GM12864 (cell line): ENCODE measurements around the gene WDR7.

Source experiments
- DNase-seq: peaks from one replicate; pipeline ENCODE4 v3.0.0-alpha.2; 2011; ENCODE audit warnings: low read depth
- H3K4me3 ChIP-seq: 2 replicates; pipeline ENCODE4 v1.5.1; 2011; ENCODE audit warnings: mild to moderate bottlenecking, low read depth, low read length, control low read depth
- TF ChIP-seq, protein P1 (sequence below): IDR thresholded peaks from 2 replicates; pipeline ENCODE4 v1.5.1; 2011; ENCODE audit warnings: low read depth, mild to moderate bottlenecking, moderate library complexity, low read length, control low read depth, inconsistent platforms; ENCODE audit errors: missing control alignments

Gene WDR7

GRCh38 chr18:56637176-56637575 lies 14.0 kb upstream of the WDR7 start:
- peak overlapping the region; percentile 80 for H3K4me3 ChIP-seq
- TF ChIP-seq, protein P1, sequence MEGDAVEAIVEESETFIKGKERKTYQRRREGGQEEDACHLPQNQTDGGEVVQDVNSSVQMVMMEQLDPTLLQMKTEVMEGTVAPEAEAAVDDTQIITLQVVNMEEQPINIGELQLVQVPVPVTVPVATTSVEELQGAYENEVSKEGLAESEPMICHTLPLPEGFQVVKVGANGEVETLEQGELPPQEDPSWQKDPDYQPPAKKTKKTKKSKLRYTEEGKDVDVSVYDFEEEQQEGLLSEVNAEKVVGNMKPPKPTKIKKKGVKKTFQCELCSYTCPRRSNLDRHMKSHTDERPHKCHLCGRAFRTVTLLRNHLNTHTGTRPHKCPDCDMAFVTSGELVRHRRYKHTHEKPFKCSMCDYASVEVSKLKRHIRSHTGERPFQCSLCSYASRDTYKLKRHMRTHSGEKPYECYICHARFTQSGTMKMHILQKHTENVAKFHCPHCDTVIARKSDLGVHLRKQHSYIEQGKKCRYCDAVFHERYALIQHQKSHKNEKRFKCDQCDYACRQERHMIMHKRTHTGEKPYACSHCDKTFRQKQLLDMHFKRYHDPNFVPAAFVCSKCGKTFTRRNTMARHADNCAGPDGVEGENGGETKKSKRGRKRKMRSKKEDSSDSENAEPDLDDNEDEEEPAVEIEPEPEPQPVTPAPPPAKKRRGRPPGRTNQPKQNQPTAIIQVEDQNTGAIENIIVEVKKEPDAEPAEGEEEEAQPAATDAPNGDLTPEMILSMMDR: no peak
- no peak for DNase-seq

DNA sequence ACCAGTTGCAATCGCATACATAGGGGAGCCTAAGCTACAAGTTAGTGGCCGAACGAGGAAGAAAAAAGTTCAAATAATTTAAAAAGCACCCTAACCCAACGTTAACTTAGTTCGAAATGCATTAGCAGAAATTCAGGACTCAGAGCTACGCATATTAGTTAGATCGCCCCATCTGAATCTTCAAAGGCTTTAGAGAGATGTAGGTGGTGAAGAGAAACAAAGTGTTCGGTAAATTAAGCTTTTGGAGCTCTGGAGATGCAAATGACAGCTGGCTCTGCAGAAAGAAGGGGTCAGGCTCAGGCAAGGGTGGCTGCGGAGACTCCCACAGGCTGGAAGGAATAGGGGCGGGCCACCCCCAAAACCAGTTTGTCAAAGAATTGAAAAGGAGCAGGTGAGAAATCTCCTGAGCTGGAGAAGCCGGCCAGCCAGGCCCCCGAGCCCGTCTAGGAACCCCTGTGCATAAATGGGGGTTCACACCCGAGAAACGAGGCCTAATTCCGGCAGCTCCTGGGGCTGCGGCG lies 13.4 kb upstream of the WDR7 start:
- H3K4me3 ChIP-seq: peak overlapping the region; percentile 80
- TF ChIP-seq, protein P1: no peak
- no peak for DNase-seq

DNA sequence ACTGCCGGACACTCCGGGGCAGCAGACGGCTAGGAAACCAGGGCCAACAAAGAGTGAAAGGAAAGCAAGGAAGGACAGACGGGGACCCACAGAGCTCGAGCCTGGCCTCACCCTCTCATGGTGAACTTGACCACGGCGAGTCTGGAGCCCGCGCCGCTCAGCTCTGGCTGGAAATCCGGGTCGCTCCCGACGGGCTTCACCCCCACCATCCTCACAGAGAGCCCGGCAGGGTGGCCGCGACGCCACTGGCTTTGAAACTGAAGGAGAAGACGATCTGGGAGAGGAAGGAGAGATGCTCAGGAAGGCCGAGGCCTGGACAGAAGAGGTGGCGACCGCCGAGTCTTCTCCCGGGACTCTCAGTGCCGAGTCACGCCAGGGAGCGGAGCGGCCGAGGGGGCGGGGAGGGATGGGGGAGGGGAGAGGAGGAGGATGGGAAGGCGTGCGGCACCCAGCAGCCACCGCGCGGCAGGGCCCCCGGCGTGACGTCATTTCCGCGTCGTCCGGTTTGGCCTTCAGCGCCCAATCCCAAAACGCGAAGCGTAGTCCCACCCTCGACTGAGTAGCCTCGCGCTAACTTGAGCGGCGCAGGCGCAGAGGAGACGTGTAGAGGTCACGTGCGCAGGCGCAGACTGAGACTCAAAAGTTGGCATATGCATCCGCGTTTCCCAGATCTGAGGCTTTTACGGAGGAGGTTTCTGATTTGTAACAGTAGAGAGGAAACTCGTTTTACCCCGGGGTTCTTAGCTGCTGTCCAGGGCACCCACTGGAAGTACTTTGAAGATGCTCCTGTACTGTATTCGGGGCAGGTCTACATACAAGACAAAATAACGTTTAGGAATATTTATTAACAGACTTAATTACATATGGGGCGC lies 12.7 kb upstream of the WDR7 start, which contains the start of gene TXNL1:
Gene TXNL1 (minus strand): TSS at position 361 of the 872 bp plus-strand sequence. CDS start 152 bp downstream, at position 209.
- TF ChIP-seq, protein P1: no peak
- peak within 1 kb of the TSS; percentile 80 for H3K4me3 ChIP-seq
- DNase-seq: peak; percentile 95

- H3K4me3 ChIP-seq: peak overlapping the region; percentile 60
- no peak for DNase-seq
- TF ChIP-seq, protein P1: no peak
Observed at GRCh38 chr18:56639104-56639381, 12.1 kb upstream of the WDR7 start.

DNA sequence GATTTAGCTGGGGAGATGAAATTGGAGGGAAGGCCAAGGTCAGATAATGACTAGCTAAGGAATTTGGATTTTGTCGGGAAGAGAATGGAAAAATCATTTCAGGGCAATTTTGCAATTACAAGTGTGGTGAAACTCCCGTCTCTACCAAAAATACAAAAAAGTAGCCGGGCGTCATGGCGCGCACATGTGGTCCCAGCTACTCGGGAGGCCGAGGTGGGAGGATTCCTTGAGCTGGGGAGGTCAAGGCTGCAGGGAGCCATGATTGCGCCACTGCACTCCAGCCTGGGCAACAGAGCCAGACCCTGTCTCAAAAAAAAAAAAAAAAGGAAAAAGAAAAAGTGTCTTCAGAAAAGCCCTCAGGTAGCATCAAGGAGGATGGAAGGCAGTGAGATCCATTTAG lies 11.6 kb upstream of the WDR7 start:
- DNase-seq: no peak
- TF ChIP-seq, protein P1: no peak
- H3K4me3 ChIP-seq: no peak overlapping the region

GRCh38 chr18:56641714-56642337 lies 9.3 kb upstream of the WDR7 start:
- no peak for DNase-seq
- no peak overlapping the region for H3K4me3 ChIP-seq
- TF ChIP-seq, protein P1: no peak

DNA sequence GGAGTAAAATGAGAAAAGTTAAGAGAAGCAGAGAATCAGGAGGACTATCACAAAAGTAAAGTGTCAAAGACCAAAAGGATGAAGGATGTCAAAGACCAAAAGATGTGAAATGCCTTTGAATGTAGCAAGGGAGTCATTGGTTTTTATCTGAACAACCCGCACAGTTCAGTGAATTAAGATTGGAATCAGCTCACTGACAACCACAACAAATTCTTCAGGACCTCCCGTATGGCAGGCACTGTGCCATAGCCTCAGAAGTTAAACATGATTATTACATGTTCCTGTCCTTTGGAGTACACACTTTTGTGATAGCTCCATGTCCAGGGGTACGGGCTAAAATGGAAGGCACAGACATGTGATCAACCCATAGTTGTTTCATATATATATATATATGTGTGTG lies 7.8 kb upstream of the WDR7 start:
- TF ChIP-seq, protein P1: no peak
- no peak overlapping the region for H3K4me3 ChIP-seq
- DNase-seq: no peak
